ENCODE results near the gene NLK.
"Not testable (repeated sequence)": the region's sequence is repeated elsewhere in the genome, so short reads cannot be mapped to it uniquely, and the experiment has no call there.

- TF ChIP-seq EZH2 (IDR thresholded peaks at IDR 0.05; ENCODE audit: borderline replicate concordance, insufficient read depth, low read depth, low read length, poor library complexity, severe bottlenecking); CTCF (IDR thresholded peaks at IDR 0.05): not testable (repeated sequence)
Measured at GRCh38 chr17:28155405-28155804, 112.9 kb downstream of the NLK start.

Data from B cell (primary cell).